ENCODE measurements around the gene RTP3. TPM values are rescaled to one million over a fixed set of nuclear protein-coding genes. Genes with fewer than 3 reads are reported as not detected.
A peak's percentile ranks its signal among the peaks of the same experiment; 100 is the strongest.

The RTP3 gene
- total and polyA plus RNA-seq, 7 experiments from 2014 or later: not detected

- no peaks in the 10 kb centered on the region for H3K27me3 ChIP-seq (ENCODE audit: control insufficient read depth in 2 of 2, insufficient read depth in 2 of 2, low read length in 2 of 2)
- no peaks in the 10 kb centered on the region for H3K9me3 Mint-ChIP-seq
- POLR2A ChIA-PET: no interaction called here
- H3K27me3 Mint-ChIP-seq: peaks cover 2 to 58% (median 14%) of the 10 kb centered on the region in 5 donors
- H3K9me3 ChIP-seq (ENCODE audit: control insufficient read depth in 2 of 3, low read length in 3 of 3): no peaks in the 10 kb centered on the region
- ATAC-seq (no peak), DNase-seq (no peak)
- H3K4me3 Mint-ChIP-seq: no peak overlapping the region
- H3K36me3 ChIP-seq (ENCODE audit: control insufficient read depth in 2 of 3, insufficient read depth in 3 of 3, low read length in 3 of 3): no peaks in the 10 kb centered on the region
- H3K4me3 ChIP-seq (ENCODE audit: low read length): no peak overlapping the region
- no peaks in the 10 kb centered on the region for H3K4me1 ChIP-seq (ENCODE audit: control insufficient read depth in 2 of 2, insufficient read depth in 2 of 2, low read length in 2 of 2)
- intact Hi-C loops (cut with micrococcal nuclease): no loop called here
- peaks cover 0 to 3% (median 0%) of the 10 kb centered on the region in 7 donors for H3K4me1 Mint-ChIP-seq
- CTCF ChIA-PET: no interaction called here
- no peaks in the 10 kb centered on the region for H3K36me3 Mint-ChIP-seq
- no peak overlapping the region for H3K27ac ChIP-seq (ENCODE audit: low read depth, low read length)
- H3K27ac Mint-ChIP-seq: no peak overlapping the region
These were observed 42.3 kb upstream of the RTP3 start for GRCh38 chr3:46455231-46456115.

- Histone ChIP-seq H3K9me3 (ENCODE audit: control insufficient read depth in 2 of 3, low read length in 3 of 3) (no peaks in the 10 kb centered on the region), H3K27me3 (ENCODE audit: control insufficient read depth in 2 of 2, insufficient read depth in 2 of 2, low read length in 2 of 2) (no peaks in the 10 kb centered on the region), H3K4me1 (ENCODE audit: control insufficient read depth in 2 of 2, insufficient read depth in 2 of 2, low read length in 2 of 2) (no peaks in the 10 kb centered on the region), H3K27ac (ENCODE audit: low read depth, low read length) (no peak overlapping the region), H3K36me3 (ENCODE audit: control insufficient read depth in 2 of 3, insufficient read depth in 3 of 3, low read length in 3 of 3) (no peaks in the 10 kb centered on the region), H3K4me3 (ENCODE audit: low read length) (no peak overlapping the region)
- Mint-ChIP-seq H3K36me3 (no peaks in the 10 kb centered on the region), H3K9me3 (peaks cover 0 to under 1% (median 0%) of the 10 kb centered on the region in 11 donors), H3K4me1 (peaks cover 0 to 3% (median 0%) of the 10 kb centered on the region in 7 donors), H3K27ac (no peak overlapping the region), H3K4me3 (no peak overlapping the region), H3K27me3 (peaks cover 7 to 59% (median 20%) of the 10 kb centered on the region in 5 donors)
- CTCF ChIA-PET: no interaction called here
- POLR2A ChIA-PET: no interaction called here
- no peak for DNase-seq
- no peak for ATAC-seq
- intact Hi-C loops (cut with micrococcal nuclease): no loop called here
These were observed 41.7 kb upstream of the RTP3 start for GRCh38 chr3:46456118-46456517.

DNA sequence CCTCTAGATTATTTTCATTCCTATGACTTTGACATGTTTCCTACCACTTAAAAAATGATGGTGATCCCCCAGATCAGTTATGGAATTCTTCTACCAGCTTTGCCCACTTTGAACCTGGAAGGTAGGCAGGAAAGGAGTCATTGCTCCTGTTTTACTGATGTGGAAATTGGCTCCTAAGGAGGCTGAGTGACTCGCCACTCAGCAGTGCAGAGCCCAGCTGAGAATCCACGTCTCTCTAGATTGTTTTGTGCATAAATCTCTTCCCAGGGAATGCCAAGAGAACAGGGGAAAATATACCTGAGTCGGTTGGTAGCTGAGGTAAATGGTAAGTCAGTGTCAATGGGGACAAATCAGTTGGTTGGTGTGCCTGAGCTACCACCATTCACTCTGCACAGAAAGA is 37.7 kb upstream of the RTP3 start:
- no peak overlapping the region for H3K27ac Mint-ChIP-seq
- Histone ChIP-seq H3K27me3 (ENCODE audit: control insufficient read depth in 2 of 2, insufficient read depth in 2 of 2, low read length in 2 of 2) (peaks cover 0 to 2% of the 10 kb centered on the region in 2 donors), H3K4me1 (ENCODE audit: control insufficient read depth in 2 of 2, insufficient read depth in 2 of 2, low read length in 2 of 2) (no peaks in the 10 kb centered on the region), H3K27ac (ENCODE audit: low read depth, low read length) (no peak overlapping the region), H3K9me3 (ENCODE audit: control insufficient read depth in 2 of 3, low read length in 3 of 3) (no peaks in the 10 kb centered on the region), H3K36me3 (ENCODE audit: control insufficient read depth in 2 of 3, insufficient read depth in 3 of 3, low read length in 3 of 3) (no peaks in the 10 kb centered on the region), H3K4me3 (ENCODE audit: low read length) (no peak overlapping the region)
- CTCF ChIA-PET: no interaction called here
- intact Hi-C loops (cut with micrococcal nuclease): no loop called here
- POLR2A ChIA-PET: no interaction called here
- H3K4me3 Mint-ChIP-seq: no peak overlapping the region
- no peak for ATAC-seq
- H3K36me3 Mint-ChIP-seq: no peaks in the 10 kb centered on the region
- DNase-seq: no peak
- peaks cover 0 to 4% (median 0%) of the 10 kb centered on the region in 11 donors for H3K9me3 Mint-ChIP-seq
- peaks cover 29 to 67% (median 37%) of the 10 kb centered on the region in 5 donors for H3K27me3 Mint-ChIP-seq
- H3K4me1 Mint-ChIP-seq: peaks cover 0 to 4% (median 0%) of the 10 kb centered on the region in 7 donors

DNA sequence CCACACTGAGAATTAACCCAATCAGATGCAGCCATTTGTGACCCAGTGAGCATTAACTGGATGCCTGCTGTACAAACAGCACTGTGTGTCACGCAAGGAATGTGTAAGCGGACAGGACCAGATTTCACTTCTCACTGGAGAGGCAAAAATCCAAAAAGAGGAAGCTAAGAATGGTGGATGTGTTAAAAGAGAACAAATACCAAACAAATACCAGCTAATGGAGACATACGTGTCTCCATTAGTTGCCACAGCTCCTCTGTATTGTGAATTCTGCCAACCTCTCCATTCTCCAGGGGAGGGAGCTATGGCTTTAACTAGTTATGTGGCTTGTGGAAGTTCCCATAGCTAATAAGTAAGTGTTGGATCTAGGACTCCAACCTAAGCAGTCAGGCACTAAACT is 35.7 kb upstream of the RTP3 start:
- Mint-ChIP-seq H3K4me1 (peaks cover 0 to 4% (median 0%) of the 10 kb centered on the region in 7 donors), H3K4me3 (no peak overlapping the region), H3K27me3 (peaks cover 37 to 77% (median 43%) of the 10 kb centered on the region in 5 donors), H3K36me3 (no peaks in the 10 kb centered on the region), H3K27ac (no peak overlapping the region), H3K9me3 (peaks cover 0 to 4% (median 0%) of the 10 kb centered on the region in 11 donors)
- POLR2A ChIA-PET: no interaction called here
- Histone ChIP-seq H3K9me3 (ENCODE audit: control insufficient read depth in 2 of 3, low read length in 3 of 3) (no peaks in the 10 kb centered on the region), H3K27me3 (ENCODE audit: control insufficient read depth in 2 of 2, insufficient read depth in 2 of 2, low read length in 2 of 2) (peaks cover 0 to 3% of the 10 kb centered on the region in 2 donors), H3K4me1 (ENCODE audit: control insufficient read depth in 2 of 2, insufficient read depth in 2 of 2, low read length in 2 of 2) (no peaks in the 10 kb centered on the region), H3K27ac (ENCODE audit: low read depth, low read length) (no peak overlapping the region), H3K4me3 (ENCODE audit: low read length) (no peak overlapping the region), H3K36me3 (ENCODE audit: control insufficient read depth in 2 of 3, insufficient read depth in 3 of 3, low read length in 3 of 3) (no peaks in the 10 kb centered on the region)
- ATAC-seq (peak; percentile 32), DNase-seq (no peak)
- CTCF ChIA-PET: interaction anchor here (0.7 to 1.3 kb wide), 2 partner anchors 29 to 168 kb away, joined by 4 read pairs; no protein-coding TSS in a partner anchor
- intact Hi-C loops (cut with micrococcal nuclease): no loop called here

DNA sequence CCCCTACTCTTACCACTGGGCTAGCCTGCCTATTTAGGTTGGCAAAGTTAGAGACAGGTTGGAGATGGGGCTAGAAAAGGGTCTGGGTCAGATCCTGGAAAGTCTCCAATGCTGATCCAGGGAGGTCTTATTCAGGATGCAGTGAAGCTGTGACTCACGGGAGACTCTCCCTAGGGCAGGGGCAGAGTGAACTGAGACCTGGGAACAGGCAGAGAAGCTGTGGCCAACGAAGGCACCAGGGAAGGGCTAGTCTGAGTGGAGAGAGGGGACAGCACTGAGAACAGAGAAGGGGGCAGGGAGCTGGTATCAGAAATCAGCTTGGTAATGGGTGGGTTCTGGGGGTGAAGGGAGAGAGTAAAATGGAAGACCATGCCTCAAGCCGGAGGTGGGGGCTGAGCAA is 35.3 kb upstream of the RTP3 start:
- no peaks in the 10 kb centered on the region for H3K9me3 ChIP-seq (ENCODE audit: control insufficient read depth in 2 of 3, low read length in 3 of 3)
- intact Hi-C loops (cut with micrococcal nuclease): no loop called here
- H3K4me3 Mint-ChIP-seq: no peak overlapping the region
- CTCF ChIA-PET: interaction anchor here (0.7 to 1.3 kb wide), 2 partner anchors 29 to 167 kb away, joined by 4 read pairs; no protein-coding TSS in a partner anchor
- peaks cover 0 to 3% of the 10 kb centered on the region in 2 donors for H3K27me3 ChIP-seq (ENCODE audit: control insufficient read depth in 2 of 2, insufficient read depth in 2 of 2, low read length in 2 of 2)
- peaks cover 37 to 75% (median 43%) of the 10 kb centered on the region in 5 donors for H3K27me3 Mint-ChIP-seq
- H3K4me1 Mint-ChIP-seq: peaks cover 0 to 4% (median 0%) of the 10 kb centered on the region in 7 donors
- ATAC-seq: no peak
- DNase-seq: no peak
- no peaks in the 10 kb centered on the region for H3K36me3 ChIP-seq (ENCODE audit: control insufficient read depth in 2 of 3, insufficient read depth in 3 of 3, low read length in 3 of 3)
- POLR2A ChIA-PET: no interaction called here
- no peak overlapping the region for H3K27ac Mint-ChIP-seq
- no peak overlapping the region for H3K27ac ChIP-seq (ENCODE audit: low read depth, low read length)
- H3K36me3 Mint-ChIP-seq: no peaks in the 10 kb centered on the region
- H3K4me3 ChIP-seq (ENCODE audit: low read length): no peak overlapping the region
- H3K9me3 Mint-ChIP-seq: peaks cover 0 to 4% (median 0%) of the 10 kb centered on the region in 11 donors
- no peaks in the 10 kb centered on the region for H3K4me1 ChIP-seq (ENCODE audit: control insufficient read depth in 2 of 2, insufficient read depth in 2 of 2, low read length in 2 of 2)

DNA sequence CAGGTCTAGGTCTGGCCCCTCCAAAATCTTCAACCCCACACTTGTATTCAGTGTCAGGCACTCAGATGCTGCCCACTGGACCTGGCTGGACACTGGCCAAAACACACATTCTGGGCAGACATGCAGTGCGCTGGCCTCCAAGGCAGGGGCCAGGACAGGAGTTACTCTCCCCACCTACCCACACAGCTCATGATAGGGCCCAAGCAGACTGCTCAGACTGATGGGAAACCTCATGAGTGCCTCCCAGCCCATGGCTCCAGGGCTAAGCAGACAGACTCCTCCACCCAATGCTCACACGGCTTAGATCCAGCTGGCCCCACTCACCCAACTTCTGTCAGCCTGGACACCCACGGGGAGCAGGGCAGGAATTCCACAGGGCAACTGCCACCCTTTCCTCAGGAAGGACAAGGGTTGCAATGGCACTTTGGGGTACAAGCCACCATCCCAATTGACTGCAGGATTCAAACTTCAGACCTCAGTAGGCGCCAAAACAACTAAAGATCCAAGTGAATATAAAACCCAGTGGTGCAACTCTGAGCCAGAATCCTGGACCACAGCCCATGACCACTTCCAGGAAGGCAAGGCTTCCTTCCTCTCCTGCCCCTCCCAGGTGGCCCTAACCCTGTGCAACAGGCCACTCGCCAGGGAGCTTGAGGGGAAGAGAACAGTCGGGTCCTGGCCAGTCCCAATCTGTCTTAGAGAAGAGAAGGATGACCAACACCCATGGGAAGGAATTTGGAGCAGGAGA is 34.5 kb upstream of the RTP3 start:
- ATAC-seq: no peak
- POLR2A ChIA-PET: no interaction called here
- no peak overlapping the region for H3K4me3 Mint-ChIP-seq
- peaks cover 37 to 75% (median 43%) of the 10 kb centered on the region in 5 donors for H3K27me3 Mint-ChIP-seq
- H3K9me3 Mint-ChIP-seq: peaks cover 0 to 4% (median 0%) of the 10 kb centered on the region in 11 donors
- CTCF ChIA-PET: interaction anchor here (0.7 to 1.3 kb wide), 2 partner anchors 28 to 167 kb away, joined by 4 read pairs; no protein-coding TSS in a partner anchor
- Histone ChIP-seq H3K9me3 (ENCODE audit: control insufficient read depth in 2 of 3, low read length in 3 of 3) (no peaks in the 10 kb centered on the region), H3K27me3 (ENCODE audit: control insufficient read depth in 2 of 2, insufficient read depth in 2 of 2, low read length in 2 of 2) (peaks cover 0 to 3% of the 10 kb centered on the region in 2 donors), H3K27ac (ENCODE audit: low read depth, low read length) (no peak overlapping the region), H3K36me3 (ENCODE audit: control insufficient read depth in 2 of 3, insufficient read depth in 3 of 3, low read length in 3 of 3) (no peaks in the 10 kb centered on the region), H3K4me3 (ENCODE audit: low read length) (no peak overlapping the region), H3K4me1 (ENCODE audit: control insufficient read depth in 2 of 2, insufficient read depth in 2 of 2, low read length in 2 of 2) (no peaks in the 10 kb centered on the region)
- no peak overlapping the region for H3K27ac Mint-ChIP-seq
- intact Hi-C loops (cut with micrococcal nuclease): no loop called here
- DNase-seq: peak in 1 of 9 donors; percentile 15
- H3K4me1 Mint-ChIP-seq: peaks cover 0 to 4% (median 0%) of the 10 kb centered on the region in 7 donors
- H3K36me3 Mint-ChIP-seq: no peaks in the 10 kb centered on the region

All from naive thymus-derived CD4-positive, alpha-beta T cell (primary cell).